SK-N-SH (cell line): Measurements from ENCODE around the gene CFAP100.

Experiments
- CTCF ChIP-seq: fragments of 200-600 bp; sonication (generic); IDR thresholded peaks from 2 replicates; pipeline ENCODE4 v1.6.1; 2017; ENCODE audit warnings: antibody characterized with exemption, mild to moderate bottlenecking, moderate library complexity
- EP300 ChIP-seq, 2 experiments: IDR thresholded peaks; 2 replicates each; pipeline versions ENCODE4 v1.4.0 to v1.6.1; 2012; ENCODE audit warnings: borderline replicate concordance in 1 of 2, low read depth in 1 of 2, low read length in 1 of 2
- MAX ChIP-seq: IDR thresholded peaks from 2 replicates; pipeline ENCODE4 v1.4.0; 2012; ENCODE audit warnings: low read depth
- MXI1 ChIP-seq: IDR thresholded peaks from 2 replicates; pipeline ENCODE4 v1.6.1; 2012; ENCODE audit warnings: mild to moderate bottlenecking, low read depth, low read length, improper control_type of control experiment
- POLR2AphosphoS5 ChIP-seq: IDR thresholded peaks from 2 replicates; pipeline ENCODE4 v1.6.1; 2012; ENCODE audit warnings: low read depth, low read length
- REST ChIP-seq: IDR thresholded peaks from 2 replicates; pipeline ENCODE4 v1.6.1; 2012; ENCODE audit warnings: mild to moderate bottlenecking, low read depth, low read length, moderate library complexity
- TAF1 ChIP-seq: IDR thresholded peaks from 2 replicates; pipeline ENCODE4 v1.6.1; 2012; ENCODE audit warnings: low read depth, mild to moderate bottlenecking, low read length, moderate library complexity, borderline replicate concordance
- TCF12 ChIP-seq: IDR thresholded peaks from 2 replicates; pipeline ENCODE4 v1.4.0; 2012
- YY1 ChIP-seq: IDR thresholded peaks from 2 replicates; pipeline ENCODE4 v1.4.0; 2012; ENCODE audit warnings: low read depth, mild to moderate bottlenecking

- TF ChIP-seq POLR2AphosphoS5 (no peak), MXI1 (0 out of 2 replicates have a peak, but pooled peaks have one; percentile 32), CTCF (no peak), MAX (no peak), TCF12 (no peak), TAF1 (no peak), EP300 (IDR thresholded peaks at IDR 0.05; ENCODE audit: borderline replicate concordance in 1 of 2, low read depth in 1 of 2, low read length in 1 of 2) (no peak), YY1 (no peak), REST (no peak)
Measured at GRCh38 chr3:126358038-126358815, 36.5 kb upstream of the CFAP100 start.
